Adrenal gland (tissue), 5 donors: Measurements from ENCODE around the gene KIZ.

Experiments
- CTCF ChIP-seq, 6 experiments: fragments of 450-650 bp in 4 of 6; fragments of 200-600 bp in 2 of 6; sonication (generic) in 1 of 6; IDR thresholded peaks; 1 replicate in 5 of 6; 2 replicates in 1 of 6; pipeline versions ENCODE4 v1.5.1 to v1.8.0; 2016 to 2021; ENCODE audit warnings: antibody characterized with exemption in 6 of 6, mild to moderate bottlenecking in 2 of 6, moderate library complexity in 1 of 6
- POLR2A ChIP-seq, 2 donors: fragments of 450-650 bp; IDR thresholded peaks; one replicate each; pipeline ENCODE4 v1.6.1; 2017; ENCODE audit warnings: antibody characterized with exemption in 2 of 2, mild to moderate bottlenecking in 2 of 2, moderate library complexity in 1 of 2
- donor health status: DM: no; HTN: no; CAD: no.

GRCh38 chr20:21189761-21190523 is 64.1 kb downstream of the KIZ start:
- no peak for TF ChIP-seq CTCF (IDR thresholded peaks at IDR 0.05)
- no peak for TF ChIP-seq POLR2A (IDR thresholded peaks at IDR 0.05)
